SU-DHL-6 (cell line): ENCODE results near the gene CHRNA4.

Experiments
- H2AFZ ChIP-seq: fragments of 200-600 bp; sonication (generic); 2 replicates; pipeline ENCODE4 v1.6.1; 2014; ENCODE audit warnings: low read depth, mild to moderate bottlenecking, moderate library complexity, mixed read lengths, antibody characterized with exemption, low read length; ENCODE audit not compliant: severe bottlenecking
- H3F3A ChIP-seq: fragments of 200-600 bp; shearing (Covaris generic); 2 replicates; pipeline ENCODE4 v1.6.0; 2016; ENCODE audit warnings: antibody characterized with exemption, mild to moderate bottlenecking; ENCODE audit not compliant: insufficient read depth
- H3K27ac ChIP-seq: fragments of 200-600 bp; sonication (generic); 2 replicates; pipeline ENCODE4 v1.5.1; 2016; ENCODE audit warnings: low read depth, mild to moderate bottlenecking, low read length, moderate library complexity, mixed read lengths
- H3K27me3 ChIP-seq: fragments of 200-600 bp; sonication (generic), shearing (Covaris generic); 2 replicates; pipeline ENCODE4 v1.6.0; 2014; ENCODE audit warnings: mild to moderate bottlenecking, low read length
- H3K36me3 ChIP-seq: fragments of 200-600 bp; sonication (generic); 2 replicates; pipeline ENCODE4 v1.6.1; 2014; ENCODE audit warnings: mild to moderate bottlenecking, low read length, mixed read lengths
- H3K4me2 ChIP-seq: fragments of 300-600, 200-600 bp; shearing (Covaris generic), sonication (generic); 2 replicates; pipeline ENCODE4 v1.6.0; 2014; ENCODE audit warnings: low read length, low read depth, mild to moderate bottlenecking; ENCODE audit not compliant: poor library complexity, severe bottlenecking
- H3K4me3 ChIP-seq: fragments of 200-600 bp; sonication (generic); 2 replicates; pipeline ENCODE4 v1.5.1; 2014; ENCODE audit warnings: antibody characterized with exemption, low read length, mild to moderate bottlenecking, mixed read lengths; ENCODE audit not compliant: insufficient read depth, poor library complexity, severe bottlenecking
- H3K79me2 ChIP-seq: fragments of 200-600 bp; sonication (generic); 2 replicates; pipeline ENCODE4 v1.6.1; 2014; ENCODE audit warnings: mild to moderate bottlenecking, low read length, moderate library complexity; ENCODE audit not compliant: insufficient read depth
- H3K9ac ChIP-seq: fragments of 200-600 bp; sonication (generic); 2 replicates; pipeline ENCODE4 v1.7.0; 2014; ENCODE audit warnings: mild to moderate bottlenecking, low read length
- H3K9me2 ChIP-seq: fragments of 200-600 bp; sonication (generic); replicated peaks from 2 replicates; pipeline ENCODE4 v1.6.1; 2014; ENCODE audit warnings: low read length; ENCODE audit not compliant: insufficient read depth
- H3K9me3 ChIP-seq: fragments of 200-600 bp; sonication (generic); 2 replicates; pipeline ENCODE4 v1.6.1; 2014; ENCODE audit warnings: low read length, mixed read lengths; ENCODE audit not compliant: insufficient read depth
- H4K20me1 ChIP-seq: fragments of 200-600 bp; sonication (generic); 2 replicates; pipeline ENCODE4 v1.6.1; 2014; ENCODE audit warnings: low read depth, mild to moderate bottlenecking, antibody characterized with exemption, low read length, moderate library complexity, mixed read lengths
- EZH2phosphoT487 ChIP-seq: fragments of 200-600 bp; sonication (generic), shearing (Covaris generic); conservative IDR thresholded peaks from 2 replicates; pipeline ENCODE4 v1.6.1; 2018; ENCODE audit warnings: mild to moderate bottlenecking, antibody characterized with exemption, low read length, moderate library complexity, mixed read lengths
- TF ChIP-seq, protein P1 (sequence below): fragments of 200-600 bp; sonication (generic); IDR thresholded peaks from one replicate; pipeline ENCODE4 v1.5.1; 2017; ENCODE audit warnings: antibody characterized with exemption, mild to moderate bottlenecking, low read length, moderate library complexity; ENCODE audit not compliant: insufficient read depth, poor library complexity, severe bottlenecking

The CHRNA4 gene

GRCh38 chr20:63316502-63316921, 44.6 kb downstream of the CHRNA4 start:
- Histone ChIP-seq H3K9ac (no peak overlapping the region), H2AFZ (no peak overlapping the region), H3K9me3 (no peaks in the 10 kb centered on the region), H3K4me2 (no peak overlapping the region), H3K4me3 (no peak overlapping the region), H3K27ac (no peak overlapping the region), H4K20me1 (no peaks in the 10 kb centered on the region), H3K79me2 (no peaks in the 10 kb centered on the region), H3F3A (no peaks in the 10 kb centered on the region), H3K9me2 (no peaks in the 10 kb centered on the region), H3K36me3 (no peaks in the 10 kb centered on the region), H3K27me3 (no peaks in the 10 kb centered on the region)
- no peak for TF ChIP-seq EZH2phosphoT487
- TF ChIP-seq, protein P1, sequence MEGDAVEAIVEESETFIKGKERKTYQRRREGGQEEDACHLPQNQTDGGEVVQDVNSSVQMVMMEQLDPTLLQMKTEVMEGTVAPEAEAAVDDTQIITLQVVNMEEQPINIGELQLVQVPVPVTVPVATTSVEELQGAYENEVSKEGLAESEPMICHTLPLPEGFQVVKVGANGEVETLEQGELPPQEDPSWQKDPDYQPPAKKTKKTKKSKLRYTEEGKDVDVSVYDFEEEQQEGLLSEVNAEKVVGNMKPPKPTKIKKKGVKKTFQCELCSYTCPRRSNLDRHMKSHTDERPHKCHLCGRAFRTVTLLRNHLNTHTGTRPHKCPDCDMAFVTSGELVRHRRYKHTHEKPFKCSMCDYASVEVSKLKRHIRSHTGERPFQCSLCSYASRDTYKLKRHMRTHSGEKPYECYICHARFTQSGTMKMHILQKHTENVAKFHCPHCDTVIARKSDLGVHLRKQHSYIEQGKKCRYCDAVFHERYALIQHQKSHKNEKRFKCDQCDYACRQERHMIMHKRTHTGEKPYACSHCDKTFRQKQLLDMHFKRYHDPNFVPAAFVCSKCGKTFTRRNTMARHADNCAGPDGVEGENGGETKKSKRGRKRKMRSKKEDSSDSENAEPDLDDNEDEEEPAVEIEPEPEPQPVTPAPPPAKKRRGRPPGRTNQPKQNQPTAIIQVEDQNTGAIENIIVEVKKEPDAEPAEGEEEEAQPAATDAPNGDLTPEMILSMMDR, result no peak

DNA sequence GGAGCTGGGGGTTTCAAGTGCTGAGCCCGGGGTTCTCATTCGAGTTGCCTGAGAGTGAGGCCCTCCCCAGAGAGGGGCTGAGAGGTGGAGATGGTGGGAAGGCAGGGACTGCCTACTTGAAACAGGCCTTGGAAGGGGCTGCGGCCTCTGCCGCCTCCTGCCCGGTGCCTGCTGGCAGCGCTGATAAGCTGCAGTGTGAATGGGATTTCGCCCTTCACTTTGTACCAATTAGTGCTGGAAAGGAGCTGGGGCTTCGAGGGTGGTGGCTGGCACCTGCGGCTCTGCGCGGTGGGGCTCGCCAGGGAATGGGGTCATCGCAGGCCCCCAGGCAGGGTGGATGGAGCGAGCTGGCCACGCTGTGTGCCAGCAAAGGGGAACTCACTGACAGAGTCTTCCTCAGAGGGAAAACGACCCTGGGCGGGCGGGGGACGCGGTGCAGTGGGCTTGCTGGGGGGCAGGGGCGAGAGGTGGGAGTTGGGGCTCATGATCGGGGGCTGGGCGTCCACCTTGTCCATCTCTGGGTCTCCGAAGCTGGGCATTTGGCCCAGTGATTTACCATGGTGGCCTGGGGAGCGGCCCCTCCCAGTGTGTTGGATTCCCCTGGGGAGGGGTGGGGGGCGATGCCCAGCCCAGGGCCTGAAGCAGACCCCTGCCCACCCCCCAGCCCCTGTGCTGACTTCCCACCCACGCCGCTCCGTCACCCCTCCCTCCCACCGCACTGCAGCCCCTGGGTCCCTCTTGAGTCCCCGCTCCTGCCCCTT, 45.2 kb downstream of the CHRNA4 start:
- no peaks in the 10 kb centered on the region for H3K27me3 ChIP-seq

DNA sequence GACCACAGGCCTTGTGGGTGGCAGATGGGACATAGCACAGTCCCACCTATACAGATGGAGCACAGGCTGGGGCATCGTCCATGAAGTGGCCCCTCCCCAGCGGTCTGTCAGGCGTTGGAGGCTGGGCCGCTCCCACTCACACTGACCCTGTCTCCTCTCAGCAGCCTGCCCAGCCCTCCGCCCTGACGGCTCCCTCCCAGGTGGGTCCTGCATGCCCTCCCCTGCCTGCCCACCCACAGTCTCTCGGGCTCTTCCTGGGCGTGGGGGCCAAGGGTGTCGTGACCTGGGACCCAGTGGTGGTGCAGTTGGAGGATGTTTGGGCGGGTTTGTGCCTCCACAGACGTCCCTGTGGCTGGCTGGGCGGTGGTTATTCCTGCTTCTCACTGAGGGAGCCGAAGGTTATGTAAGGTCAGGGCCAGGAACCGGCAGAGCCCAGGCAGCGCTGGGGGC, 45.9 kb downstream of the CHRNA4 start:
- H3K9ac ChIP-seq, result no peak overlapping the region
- H3K27me3 ChIP-seq, result no peaks in the 10 kb centered on the region
- H3K36me3 ChIP-seq, result no peaks in the 10 kb centered on the region
- H3F3A ChIP-seq, result no peaks in the 10 kb centered on the region
- H3K4me2 ChIP-seq, result no peak overlapping the region
- no peak overlapping the region for H3K27ac ChIP-seq
- H3K9me2 ChIP-seq, result no peaks in the 10 kb centered on the region
- TF ChIP-seq EZH2phosphoT487, result no peak
- TF ChIP-seq, protein P1, result no peak
- H2AFZ ChIP-seq, result no peak overlapping the region
- no peaks in the 10 kb centered on the region for H3K9me3 ChIP-seq
- no peaks in the 10 kb centered on the region for H3K79me2 ChIP-seq
- H3K4me3 ChIP-seq, result no peak overlapping the region
- no peaks in the 10 kb centered on the region for H4K20me1 ChIP-seq

More for the DNA sequence above, 45.2 kb downstream of the CHRNA4 start:
- Histone ChIP-seq H3K4me2 (no peak overlapping the region), H3K79me2 (no peaks in the 10 kb centered on the region), H3K36me3 (no peaks in the 10 kb centered on the region), H3K9ac (no peak overlapping the region), H4K20me1 (no peaks in the 10 kb centered on the region), H3K27ac (no peak overlapping the region), H2AFZ (no peak overlapping the region), H3K9me3 (no peaks in the 10 kb centered on the region), H3F3A (no peaks in the 10 kb centered on the region), H3K4me3 (no peak overlapping the region), H3K9me2 (no peaks in the 10 kb centered on the region)
- TF ChIP-seq, protein P1, result no peak
- TF ChIP-seq EZH2phosphoT487, result no peak
